Umbilical cord (tissue), 2 donors: ENCODE measurements around the gene ZNF268. TPM values are rescaled to one million over a fixed set of nuclear protein-coding genes. Genes with fewer than 3 reads are reported as not detected.

Experiments
- DNase-seq: peaks from one replicate; pipeline ENCODE4 v3.0.0-alpha.2; 2015; ENCODE audit warnings: low spot score
- total RNA-seq: library from RNA; depleted of rRNA; stranded (reverse); fragments of >200 nt; gene quantifications from one replicate; pipeline ENCODE4 v1.2.3, GENCODE V29; 2014; ENCODE audit warnings: low replicate concordance; ENCODE audit not compliant: insufficient read depth

ZNF268 gene
- 43.3 TPM for total RNA-seq

GRCh38 chr12:133181238-133181959 lies at the start of gene ZNF268:
ZNF268 (plus strand) TSS chr12:133181495; CDS start chr12:133181998, 503 bp downstream.
- DNase-seq: peak; percentile 94

GRCh38 chr12:133135747-133136146 lies 45.5 kb upstream of the ZNF268 start:
- DNase-seq: no peak

- no peak for DNase-seq
Measured at GRCh38 chr12:133145981-133146380, 35.3 kb upstream of the ZNF268 start.

GRCh38 chr12:133156125-133156690 lies 25.1 kb upstream of the ZNF268 start:
- DNase-seq: no peak

- DNase-seq: no peak
Measured at GRCh38 chr12:133165776-133166175, 15.5 kb upstream of the ZNF268 start.

GRCh38 chr12:133172491-133172890 lies 8.8 kb upstream of the ZNF268 start:
- DNase-seq: no peak

GRCh38 chr12:133174901-133175300 lies 6.4 kb upstream of the ZNF268 start:
- DNase-seq: no peak

- no peak for DNase-seq
Measured at GRCh38 chr12:133180669-133181068, 626 bp upstream of the ZNF268 start.

GRCh38 chr12:133190176-133190575 lies 8.9 kb downstream of the ZNF268 start:
- DNase-seq: no peak

- no peak for DNase-seq
Measured at GRCh38 chr12:133192847-133193246, 11.6 kb downstream of the ZNF268 start.

GRCh38 chr12:133201888-133202287 lies 20.6 kb downstream of the ZNF268 start:
- DNase-seq: no peak

GRCh38 chr12:133202493-133203343 lies 21.4 kb downstream of the ZNF268 start:
- DNase-seq: no peak

- DNase-seq: no peak
Measured at GRCh38 chr12:133203344-133204263, 22.3 kb downstream of the ZNF268 start.

- no peak for DNase-seq
Measured at GRCh38 chr12:133204264-133204603, 22.9 kb downstream of the ZNF268 start.

GRCh38 chr12:133206390-133206789 lies 25.1 kb downstream of the ZNF268 start:
- DNase-seq: no peak

- DNase-seq: no peak
Measured at GRCh38 chr12:133215724-133216123, 34.4 kb downstream of the ZNF268 start.

- DNase-seq: no peak
Measured at GRCh38 chr12:133217219-133217618, 35.9 kb downstream of the ZNF268 start.

- DNase-seq: no peak
Measured at GRCh38 chr12:133220521-133220920, 39.2 kb downstream of the ZNF268 start.

GRCh38 chr12:133221241-133221640 lies 39.9 kb downstream of the ZNF268 start:
- no peak for DNase-seq

- no peak for DNase-seq
Measured at GRCh38 chr12:133222211-133222610, 40.9 kb downstream of the ZNF268 start.

- DNase-seq: no peak
Measured at GRCh38 chr12:133225527-133225926, 44.2 kb downstream of the ZNF268 start.
